Caco-2 (cell line): ENCODE results near the gene TNS3. TPM values are rescaled to one million over a fixed set of nuclear protein-coding genes. Genes with fewer than 3 reads are reported as not detected.

Experiments used
- BruUV-seq: library from RNA; stranded (reverse); fragments of 400-500 nt; replicated peaks from 2 replicates; lab custom pipeline; 2021; lab: Mats Ljungman, UMichigan
- CTCF ChIA-PET: fragments of 300-600 bp; sonication (Branson Sonifier 250); formaldehyde crosslinking; loops from one replicate; lab custom pipeline; 2022; ENCODE audit warnings: antibody characterized with exemption; lab: Charles Lee
- POLR2A ChIA-PET: fragments of 300-600 bp; sonication (Branson Sonifier 250); formaldehyde crosslinking; loops from one replicate; lab custom pipeline; 2022; ENCODE audit warnings: antibody characterized with exemption; lab: Charles Lee
- DNase-seq, 2 experiments: peaks; one replicate each; pipeline versions ENCODE4 v3.0.0 to v3.0.0-alpha.2; 2020 to 2022
- H3K27me3 ChIP-seq: replicated peaks from 2 replicates; pipeline ENCODE4 v1.6.0; 2011; ENCODE audit warnings: low read length; ENCODE audit not compliant: control insufficient read depth, insufficient read depth
- H3K36me3 ChIP-seq: 2 replicates; pipeline ENCODE4 v1.5.1; 2011; ENCODE audit warnings: low read length; ENCODE audit not compliant: control insufficient read depth, insufficient read depth
- H3K4me1 ChIP-seq: fragments of 250-450 bp; sonication (Bioruptor Pico); 2 replicates; pipeline ENCODE4 v1.5.1; 2020; ENCODE audit warnings: mild to moderate bottlenecking
- H3K4me3 ChIP-seq: 2 replicates; pipeline ENCODE4 v1.5.1; 2011; ENCODE audit warnings: low read depth, mild to moderate bottlenecking, control low read depth, low read length
- H3K9me3 ChIP-seq: fragments of 250-450 bp; sonication (Bioruptor Pico); 2 replicates; pipeline ENCODE4 v1.5.1; 2020; ENCODE audit warnings: mild to moderate bottlenecking, moderate library complexity
- H3K27ac Mint-ChIP-seq: one replicate; pipeline ENCODE4 v1.8.0; 2022; ENCODE audit warnings: mixed read lengths; ENCODE audit not compliant: unreplicated experiment
- H3K27me3 Mint-ChIP-seq: one replicate; pipeline ENCODE4 v1.8.0; 2022; ENCODE audit warnings: mixed read lengths; ENCODE audit not compliant: insufficient read depth, unreplicated experiment
- H3K36me3 Mint-ChIP-seq: one replicate; pipeline ENCODE4 v1.8.0; 2022; ENCODE audit warnings: mild to moderate bottlenecking, mixed read lengths; ENCODE audit not compliant: insufficient read depth, unreplicated experiment
- H3K4me1 Mint-ChIP-seq: one replicate; pipeline ENCODE4 v1.8.0; 2022; ENCODE audit warnings: low read depth, mixed read lengths; ENCODE audit not compliant: unreplicated experiment
- H3K4me3 Mint-ChIP-seq: one replicate; pipeline ENCODE4 v1.8.0; 2022; ENCODE audit warnings: mild to moderate bottlenecking, moderate library complexity, mixed read lengths; ENCODE audit not compliant: unreplicated experiment
- H3K9me3 Mint-ChIP-seq: one replicate; pipeline ENCODE4 v1.8.0; 2022; ENCODE audit warnings: mixed read lengths; ENCODE audit not compliant: unreplicated experiment
- intact Hi-C: fragments of 100-400 bp; cut with micrococcal nuclease; formaldehyde crosslinking; loops from one replicate; pipeline ENCODE4 v1.10.0; 2022; ENCODE audit not compliant: unreplicated experiment
- total RNA-seq: library from RNA; stranded (reverse); gene quantifications from 2 replicates; pipeline ENCODE4 v1.2.3, GENCODE V29; 2022
- TF ChIP-seq, protein P1 (sequence below), 2 experiments: fragments of 200-600 bp in 1 of 2; IDR thresholded peaks; 1 replicate in 1 of 2; 2 replicates in 1 of 2; pipeline versions ENCODE4 v1.5.1 to v1.8.0; 2011 to 2022; ENCODE audit warnings: antibody characterized with exemption in 1 of 2, control low read depth in 1 of 2, inconsistent platforms in 1 of 2, low read depth in 1 of 2, low read length in 1 of 2, mild to moderate bottlenecking in 1 of 2, moderate library complexity in 1 of 2; ENCODE audit not compliant: insufficient read depth in 1 of 2, severe bottlenecking in 1 of 2, unreplicated experiment in 1 of 2

Gene TNS3
- total RNA-seq, 1 experiment from 2014 or later, result 263 TPM

- no peaks in the 10 kb centered on the region for H3K27me3 Mint-ChIP-seq
- H3K4me3 Mint-ChIP-seq, result no peak overlapping the region
- H3K27ac Mint-ChIP-seq, result peak overlapping the region; percentile 65
- TF ChIP-seq, protein P1, sequence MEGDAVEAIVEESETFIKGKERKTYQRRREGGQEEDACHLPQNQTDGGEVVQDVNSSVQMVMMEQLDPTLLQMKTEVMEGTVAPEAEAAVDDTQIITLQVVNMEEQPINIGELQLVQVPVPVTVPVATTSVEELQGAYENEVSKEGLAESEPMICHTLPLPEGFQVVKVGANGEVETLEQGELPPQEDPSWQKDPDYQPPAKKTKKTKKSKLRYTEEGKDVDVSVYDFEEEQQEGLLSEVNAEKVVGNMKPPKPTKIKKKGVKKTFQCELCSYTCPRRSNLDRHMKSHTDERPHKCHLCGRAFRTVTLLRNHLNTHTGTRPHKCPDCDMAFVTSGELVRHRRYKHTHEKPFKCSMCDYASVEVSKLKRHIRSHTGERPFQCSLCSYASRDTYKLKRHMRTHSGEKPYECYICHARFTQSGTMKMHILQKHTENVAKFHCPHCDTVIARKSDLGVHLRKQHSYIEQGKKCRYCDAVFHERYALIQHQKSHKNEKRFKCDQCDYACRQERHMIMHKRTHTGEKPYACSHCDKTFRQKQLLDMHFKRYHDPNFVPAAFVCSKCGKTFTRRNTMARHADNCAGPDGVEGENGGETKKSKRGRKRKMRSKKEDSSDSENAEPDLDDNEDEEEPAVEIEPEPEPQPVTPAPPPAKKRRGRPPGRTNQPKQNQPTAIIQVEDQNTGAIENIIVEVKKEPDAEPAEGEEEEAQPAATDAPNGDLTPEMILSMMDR (IDR thresholded peaks at IDR 0.05; ENCODE audit: insufficient read depth in 1 of 2, low read depth in 1 of 2, low read length in 1 of 2, severe bottlenecking in 1 of 2, unreplicated experiment in 1 of 2), result no peak
- intact Hi-C loops, result loop anchor here (5.0 to 10.0 kb wide), 2 partner anchors 151 to 402 kb away; no protein-coding TSS in a partner anchor
- Histone ChIP-seq H3K4me1 (no peaks in the 10 kb centered on the region), H3K9me3 (no peaks in the 10 kb centered on the region), H3K36me3 (peaks cover 6% of the 10 kb centered on the region), H3K27me3 (no peaks in the 10 kb centered on the region), H3K4me3 (no peak overlapping the region)
- no peaks in the 10 kb centered on the region for H3K4me1 Mint-ChIP-seq
- no TSS peak for BruUV-seq
- H3K36me3 Mint-ChIP-seq, result peaks cover 100% of the 10 kb centered on the region
- H3K9me3 Mint-ChIP-seq, result no peaks in the 10 kb centered on the region
- DNase-seq, result peak in 1 of 2 experiments; percentile 26
- POLR2A ChIA-PET, result no interaction called here
- CTCF ChIA-PET, result no interaction called here
Measured at GRCh38 chr7:47415318-47416212, 166.3 kb downstream of the TNS3 start.

GRCh38 chr7:47414342-47415317, 167.3 kb downstream of the TNS3 start:
- Mint-ChIP-seq H3K27ac (peak overlapping the region; percentile 36), H3K9me3 (no peaks in the 10 kb centered on the region), H3K27me3 (no peaks in the 10 kb centered on the region), H3K4me1 (no peaks in the 10 kb centered on the region), H3K4me3 (no peak overlapping the region), H3K36me3 (peaks cover 100% of the 10 kb centered on the region)
- ChIA-PET POLR2A (no interaction called here), CTCF (no interaction called here)
- no peaks in the 10 kb centered on the region for H3K9me3 ChIP-seq
- no TSS peak for BruUV-seq
- no peaks in the 10 kb centered on the region for H3K27me3 ChIP-seq
- intact Hi-C loops, result loop anchor here (5.0 to 10.0 kb wide), 2 partner anchors 150 to 403 kb away; no protein-coding TSS in a partner anchor
- H3K4me3 ChIP-seq, result no peak overlapping the region
- TF ChIP-seq, protein P1 (IDR thresholded peaks at IDR 0.05; ENCODE audit: insufficient read depth in 1 of 2, low read depth in 1 of 2, low read length in 1 of 2, severe bottlenecking in 1 of 2, unreplicated experiment in 1 of 2), result no peak
- H3K36me3 ChIP-seq, result peaks cover 8% of the 10 kb centered on the region
- peak in 1 of 2 experiments; percentile 14 for DNase-seq
- H3K4me1 ChIP-seq, result no peaks in the 10 kb centered on the region
